ENCODE measurements around the gene TBC1D12. TPM values are rescaled to one million over a fixed set of nuclear protein-coding genes. Genes with fewer than 3 reads are reported as not detected.
"Not testable (repeated sequence)": the region's sequence is repeated elsewhere in the genome, so short reads cannot be mapped to it uniquely, and the experiment has no call there.

Gene TBC1D12
- total RNA-seq, 4 donors from 2014 or later = 7.4 to 11.4 (median 7.8) TPM

DNA sequence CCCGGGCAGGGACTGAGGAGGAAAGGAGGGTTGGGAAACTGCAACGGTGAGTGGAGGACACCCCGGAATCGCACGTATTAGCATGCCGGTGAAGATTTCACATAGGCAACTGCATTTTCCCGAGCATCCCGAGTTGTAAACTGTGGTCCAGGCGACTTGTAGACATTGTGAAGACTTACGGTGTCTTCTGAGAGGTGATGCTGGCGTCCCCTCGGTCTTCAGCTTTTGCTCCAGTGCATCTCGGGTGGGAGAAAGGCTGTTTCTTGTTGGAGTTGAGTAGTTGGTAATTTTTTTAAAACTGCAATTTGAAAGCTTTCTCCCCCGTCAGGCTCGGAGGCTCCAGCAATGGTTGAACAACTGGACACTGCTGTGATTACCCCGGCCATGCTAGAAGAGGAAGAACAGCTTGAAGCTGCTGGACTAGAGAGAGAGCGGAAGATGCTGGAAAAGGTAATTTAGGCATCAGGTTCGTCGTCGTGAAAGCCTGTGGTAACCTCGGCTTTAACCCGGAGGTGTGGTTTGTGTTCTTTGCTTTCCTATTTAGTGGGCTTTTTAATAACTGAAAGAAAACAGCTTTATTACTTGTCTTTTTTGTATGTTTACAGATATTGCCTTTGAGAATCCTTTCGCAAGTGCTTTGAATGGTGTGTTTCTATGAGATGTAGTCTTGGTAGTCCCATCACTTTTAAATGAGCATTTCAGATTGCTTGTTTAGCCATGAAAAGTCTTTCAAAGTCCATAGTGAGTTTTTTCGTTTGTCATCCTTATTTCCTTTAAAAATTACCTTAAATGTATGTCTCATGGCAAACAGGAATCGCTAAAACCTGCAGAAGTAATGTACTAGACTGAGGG lies 143.9 kb downstream of the TBC1D12 start:
- intact Hi-C loops (cut with DNase I; ENCODE audit: low total_unique reads) = no loop called here
- Histone ChIP-seq H3K36me3 (no peaks in the 10 kb centered on the region), H3K9me3 (no peaks in the 10 kb centered on the region), H3K4me3 (peak overlapping the region; percentile 60 to 94 (median 69)), H3K27me3 (peaks cover 0 to 3% (median 0%) of the 10 kb centered on the region in 3 donors), H3K4me1 (peaks cover 10 to 15% of the 10 kb centered on the region in 2 donors), H3K27ac (peak overlapping the region in 2 of 4 donors; percentile 37 to 68)
- ATAC-seq = peak in 1 of 2 donors; percentile 18
- TF ChIP-seq CTCF (IDR thresholded peaks at IDR 0.05 in 4 of 5, conservative IDR thresholded peaks at IDR 0.05 in 1 of 5) (no peak), POLR2A (IDR thresholded peaks at IDR 0.05) (no peak)
- DNase-seq = no peak
- in situ Hi-C loops (cut with MboI; ENCODE audit: low sequenced_read_pairs in 4 of 4) = no loop called here

- Histone ChIP-seq H3K9me3 (no peaks in the 10 kb centered on the region), H3K27me3 (peaks cover 0 to 3% (median 0%) of the 10 kb centered on the region in 3 donors), H3K4me1 (peaks cover 10 to 15% of the 10 kb centered on the region in 2 donors), H3K27ac (no peak overlapping the region), H3K36me3 (no peaks in the 10 kb centered on the region), H3K4me3 (no peak overlapping the region)
- no peak for TF ChIP-seq POLR2A (IDR thresholded peaks at IDR 0.05)
- no peak for TF ChIP-seq CTCF (IDR thresholded peaks at IDR 0.05 in 4 of 5, conservative IDR thresholded peaks at IDR 0.05 in 1 of 5)
- no peak for DNase-seq
- ATAC-seq = no peak
- intact Hi-C loops (cut with DNase I; ENCODE audit: low total_unique reads) = no loop called here
- in situ Hi-C loops (cut with MboI; ENCODE audit: low sequenced_read_pairs in 4 of 4) = no loop called here
Measured at GRCh38 chr10:94546901-94547185, 144.5 kb downstream of the TBC1D12 start.

- peaks cover 0 to 3% (median 0%) of the 10 kb centered on the region in 3 donors for H3K27me3 ChIP-seq
- DNase-seq = no peak
- H3K27ac ChIP-seq = no peak overlapping the region
- no peaks in the 10 kb centered on the region for H3K36me3 ChIP-seq
- in situ Hi-C loops (cut with MboI; ENCODE audit: low sequenced_read_pairs in 4 of 4) = no loop called here
- TF ChIP-seq CTCF (IDR thresholded peaks at IDR 0.05 in 4 of 5, conservative IDR thresholded peaks at IDR 0.05 in 1 of 5) (no peak), POLR2A (IDR thresholded peaks at IDR 0.05) (no peak)
- no peak overlapping the region for H3K4me3 ChIP-seq
- ATAC-seq = no peak
- no peaks in the 10 kb centered on the region for H3K9me3 ChIP-seq
- peaks cover 10 to 15% of the 10 kb centered on the region in 2 donors for H3K4me1 ChIP-seq
- intact Hi-C loops (cut with DNase I; ENCODE audit: low total_unique reads) = no loop called here
Measured at GRCh38 chr10:94549221-94549620, 146.9 kb downstream of the TBC1D12 start.

DNA sequence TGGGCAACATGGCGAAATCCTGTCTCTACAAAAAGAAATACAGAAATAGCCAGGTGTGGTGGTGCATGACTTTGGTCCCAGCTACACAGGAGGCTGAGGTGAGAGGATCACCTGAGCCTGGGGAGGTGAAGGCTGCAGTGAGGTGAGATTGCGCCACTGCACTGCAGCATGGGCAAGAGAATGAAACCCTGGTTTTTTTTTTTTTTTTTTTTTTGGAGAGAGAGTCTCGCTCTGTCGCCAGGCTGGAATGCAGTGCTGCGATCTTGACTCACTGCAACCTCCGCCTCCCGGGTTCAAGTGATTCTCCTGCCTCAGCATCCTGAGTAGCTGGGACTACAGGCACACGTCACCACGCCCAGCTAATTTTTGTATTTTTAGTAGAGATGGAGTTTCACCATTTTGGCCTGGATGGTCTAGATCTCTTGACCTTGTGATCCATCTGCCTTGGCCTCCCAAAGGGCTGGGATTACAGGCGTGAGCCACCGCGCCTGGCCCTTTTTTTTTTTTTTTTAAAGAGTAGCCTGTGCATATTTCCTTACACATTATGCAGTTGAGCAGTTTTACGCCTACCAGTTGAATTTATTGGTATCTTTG lies 165.5 kb downstream of the TBC1D12 start:
- ATAC-seq; H3K27me3 ChIP-seq; H3K9me3 ChIP-seq; H3K4me1 ChIP-seq; intact Hi-C loops (cut with DNase I; ENCODE audit: low total_unique reads); H3K36me3 ChIP-seq; DNase-seq; H3K4me3 ChIP-seq; H3K27ac ChIP-seq; in situ Hi-C loops (cut with MboI; ENCODE audit: low sequenced_read_pairs in 4 of 4): not testable (repeated sequence)

DNA sequence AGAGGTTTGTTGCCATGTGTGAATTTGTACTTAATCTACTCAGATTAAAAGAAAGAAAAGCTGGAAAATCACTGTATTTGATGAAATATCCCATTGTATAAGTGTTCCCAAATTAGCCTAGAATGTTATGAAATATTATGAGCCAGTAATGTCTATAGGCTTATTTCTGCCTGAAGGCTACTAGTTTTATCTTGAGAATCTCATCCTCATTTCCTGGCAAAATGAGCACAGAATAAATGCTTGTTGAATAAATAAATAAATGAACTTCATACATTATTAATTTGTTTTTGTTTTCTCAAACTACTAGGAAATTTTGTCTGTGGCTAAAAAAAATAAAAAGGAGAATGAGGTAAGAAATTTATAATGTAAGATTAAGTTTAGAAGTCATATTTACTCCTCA lies 168.7 kb downstream of the TBC1D12 start:
- H3K4me1 ChIP-seq = no peaks in the 10 kb centered on the region
- intact Hi-C loops (cut with DNase I; ENCODE audit: low total_unique reads) (no loop called here), in situ Hi-C loops (cut with MboI; ENCODE audit: low sequenced_read_pairs in 4 of 4) (no loop called here)

More for the DNA sequence above, 168.7 kb downstream of the TBC1D12 start:
- no peak for ATAC-seq
- H3K27ac ChIP-seq = no peak overlapping the region
- H3K36me3 ChIP-seq = no peaks in the 10 kb centered on the region
- TF ChIP-seq CTCF (IDR thresholded peaks at IDR 0.05 in 4 of 5, conservative IDR thresholded peaks at IDR 0.05 in 1 of 5) (no peak), POLR2A (IDR thresholded peaks at IDR 0.05) (no peak)
- H3K4me3 ChIP-seq = no peak overlapping the region
- no peak for DNase-seq
- no peaks in the 10 kb centered on the region for H3K9me3 ChIP-seq
- no peaks in the 10 kb centered on the region for H3K27me3 ChIP-seq

Measured in gastrocnemius medialis (tissue), 4 donors.